GM12892 (cell line): Measurements from ENCODE around the gene YEATS4.

ENCODE experiments used
- POLR2A ChIP-seq: IDR thresholded peaks from 2 replicates; pipeline ENCODE4 v1.6.1; 2011; ENCODE audit warnings: low read depth, low read length, control low read depth
- POLR2AphosphoS5 ChIP-seq: IDR thresholded peaks from 2 replicates; pipeline ENCODE4 v1.6.1; 2011; ENCODE audit warnings: low read depth, low read length, control low read depth

GRCh38 chr12:69406217-69406616 is 46.7 kb downstream of the YEATS4 start:
- TF ChIP-seq POLR2A (no peak), POLR2AphosphoS5 (no peak)
